GM21717 (cell line): ENCODE results near the gene RACK1.
A peak's percentile ranks its signal among the peaks of the same experiment; 100 is the strongest.

Experiments used
- ATAC-seq: cut with Tn5 transposase; IDR thresholded peaks from one replicate; pipeline ENCODE4 v1.9.1; 2021; ENCODE audit warnings: mild to moderate bottlenecking, moderate library complexity; ENCODE audit not compliant: unreplicated experiment

RACK1 gene

GRCh38 chr5:181234455-181235306 lies 9.0 kb downstream of the RACK1 start:
- ATAC-seq = no peak

DNA sequence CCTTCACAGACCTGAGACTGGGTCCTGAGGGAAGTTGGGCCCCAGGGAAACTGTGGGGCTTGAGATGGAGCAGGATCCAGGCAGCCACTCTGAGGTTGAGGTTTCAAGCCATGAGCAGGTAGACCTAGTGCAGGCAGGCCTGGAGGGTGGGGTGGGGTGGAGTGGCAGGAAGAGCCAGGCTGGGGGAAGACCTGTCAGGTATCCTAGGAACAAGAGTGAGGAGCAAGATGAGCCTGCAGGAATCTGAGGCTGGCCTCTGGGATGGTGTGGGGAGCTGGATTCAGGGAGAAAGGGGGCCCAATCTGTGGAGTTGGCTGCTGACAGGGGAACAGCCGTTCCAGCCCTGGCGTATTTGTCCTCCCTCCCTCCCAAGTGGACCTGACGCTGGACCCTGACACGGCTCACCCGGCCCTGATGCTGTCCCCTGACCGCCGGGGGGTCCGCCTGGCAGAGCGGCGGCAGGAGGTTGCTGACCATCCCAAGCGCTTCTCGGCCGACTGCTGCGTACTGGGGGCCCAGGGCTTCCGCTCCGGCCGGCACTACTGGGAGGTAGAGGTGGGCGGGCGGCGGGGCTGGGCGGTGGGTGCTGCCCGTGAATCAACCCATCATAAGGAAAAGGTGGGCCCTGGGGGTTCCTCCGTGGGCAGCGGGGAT lies 9.8 kb downstream of the RACK1 start:
- no peak for ATAC-seq

- no peak for ATAC-seq
Measured at GRCh38 chr5:181233088-181233800, 10.5 kb downstream of the RACK1 start.

DNA sequence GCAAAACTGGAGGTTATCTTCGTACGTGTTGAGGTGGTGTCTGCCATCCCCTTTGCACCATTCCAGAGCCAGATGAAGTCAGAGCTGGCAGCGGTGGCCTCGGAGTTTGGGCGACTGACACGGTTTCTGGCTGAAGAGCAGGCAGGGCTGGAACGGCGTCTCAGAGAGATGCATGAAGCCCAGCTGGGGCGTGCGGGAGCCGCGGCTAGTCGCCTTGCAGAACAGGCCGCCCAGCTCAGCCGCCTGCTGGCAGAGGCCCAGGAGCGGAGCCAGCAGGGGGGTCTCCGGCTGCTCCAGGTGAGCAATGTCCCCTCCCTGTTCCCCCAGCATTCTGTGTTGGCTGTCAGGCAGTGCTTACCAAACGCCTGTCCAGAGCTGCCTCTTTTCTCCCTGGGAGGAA lies 11.1 kb downstream of the RACK1 start:
- no peak for ATAC-seq

DNA sequence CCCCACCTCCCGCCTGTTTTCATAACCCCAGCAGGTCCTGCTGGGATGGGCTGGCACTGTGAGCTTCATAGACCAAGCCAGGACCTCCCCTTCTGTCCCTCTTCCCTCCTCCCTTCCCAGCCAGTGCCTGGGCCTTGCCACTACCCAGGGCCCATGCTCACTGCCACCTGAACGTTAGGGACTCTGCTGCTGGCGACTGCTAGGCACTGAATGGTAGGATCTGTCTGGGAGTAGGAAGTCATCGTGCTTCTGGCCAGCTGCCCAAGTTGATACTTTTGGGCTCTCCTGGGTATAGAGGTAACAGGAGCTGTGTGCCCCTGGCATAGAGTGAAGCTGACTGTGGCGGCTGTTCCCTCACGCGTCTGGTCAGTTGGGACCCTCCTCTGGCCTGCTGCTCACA lies 12.3 kb downstream of the RACK1 start:
- ATAC-seq = no peak

- ATAC-seq = no peak
Measured at GRCh38 chr5:181230551-181230950, 13.2 kb downstream of the RACK1 start.

- no peak for ATAC-seq
Measured at GRCh38 chr5:181229996-181230395, 13.7 kb downstream of the RACK1 start.

GRCh38 chr5:181224390-181225229 lies 19.1 kb downstream of the RACK1 start:
- no peak for ATAC-seq

DNA sequence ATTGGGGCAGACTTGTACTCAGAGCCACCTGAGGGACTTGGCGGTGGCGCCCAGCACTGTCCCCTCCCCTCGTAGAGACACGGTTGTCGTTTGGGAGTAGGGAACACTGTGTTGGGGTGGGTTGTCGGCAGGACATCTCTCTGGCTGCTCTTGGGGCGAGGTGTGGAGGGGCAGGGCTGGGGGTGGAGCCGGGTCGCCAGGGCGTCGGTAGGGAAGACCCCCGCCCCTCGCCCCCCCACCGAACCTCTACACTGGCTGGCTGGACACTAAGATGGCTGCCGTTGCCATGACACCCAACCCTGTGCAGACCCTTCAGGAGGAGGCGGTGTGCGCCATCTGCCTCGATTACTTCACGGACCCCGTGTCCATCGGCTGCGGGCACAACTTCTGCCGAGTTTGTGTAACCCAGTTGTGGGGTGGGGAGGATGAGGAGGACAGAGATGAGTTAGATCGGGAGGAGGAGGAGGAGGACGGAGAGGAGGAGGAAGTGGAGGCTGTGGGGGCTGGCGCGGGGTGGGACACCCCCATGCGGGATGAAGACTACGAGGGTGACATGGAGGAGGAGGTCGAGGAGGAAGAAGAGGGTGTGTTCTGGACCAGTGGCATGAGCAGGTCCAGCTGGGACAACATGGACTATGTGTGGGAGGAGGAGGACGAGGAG lies 19.8 kb downstream of the RACK1 start:
- peak; percentile 0 for ATAC-seq

- peak; percentile 59 for ATAC-seq
Measured at GRCh38 chr5:181223058-181223728, 20.5 kb downstream of the RACK1 start, which contains the start of gene TRIM41. Gene TRIM41, plus strand, starts transcription at chr5:181223281. Its CDS starts 719 bp downstream, at chr5:181224000.

DNA sequence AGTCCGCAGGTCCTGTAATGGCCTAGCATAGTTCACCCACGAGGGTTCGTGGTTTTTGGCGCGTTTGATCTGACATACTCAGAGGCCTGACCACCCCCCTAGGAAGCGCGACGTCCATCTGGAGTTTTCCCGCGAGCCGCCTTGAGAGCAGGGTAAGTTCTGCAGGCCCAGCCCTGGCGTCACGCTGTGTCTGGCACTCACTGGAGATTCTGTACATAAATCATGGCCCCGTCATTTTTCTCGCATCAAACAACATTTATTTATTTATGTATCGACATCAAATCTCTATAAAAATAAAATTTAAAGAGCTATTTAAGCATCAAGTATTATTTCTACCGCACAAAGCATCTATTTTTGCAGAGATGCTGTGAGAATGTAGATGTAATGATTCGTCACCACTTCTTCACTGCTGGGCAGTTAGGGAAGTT lies 21.1 kb downstream of the RACK1 start:
- peak; percentile 4 for ATAC-seq

DNA sequence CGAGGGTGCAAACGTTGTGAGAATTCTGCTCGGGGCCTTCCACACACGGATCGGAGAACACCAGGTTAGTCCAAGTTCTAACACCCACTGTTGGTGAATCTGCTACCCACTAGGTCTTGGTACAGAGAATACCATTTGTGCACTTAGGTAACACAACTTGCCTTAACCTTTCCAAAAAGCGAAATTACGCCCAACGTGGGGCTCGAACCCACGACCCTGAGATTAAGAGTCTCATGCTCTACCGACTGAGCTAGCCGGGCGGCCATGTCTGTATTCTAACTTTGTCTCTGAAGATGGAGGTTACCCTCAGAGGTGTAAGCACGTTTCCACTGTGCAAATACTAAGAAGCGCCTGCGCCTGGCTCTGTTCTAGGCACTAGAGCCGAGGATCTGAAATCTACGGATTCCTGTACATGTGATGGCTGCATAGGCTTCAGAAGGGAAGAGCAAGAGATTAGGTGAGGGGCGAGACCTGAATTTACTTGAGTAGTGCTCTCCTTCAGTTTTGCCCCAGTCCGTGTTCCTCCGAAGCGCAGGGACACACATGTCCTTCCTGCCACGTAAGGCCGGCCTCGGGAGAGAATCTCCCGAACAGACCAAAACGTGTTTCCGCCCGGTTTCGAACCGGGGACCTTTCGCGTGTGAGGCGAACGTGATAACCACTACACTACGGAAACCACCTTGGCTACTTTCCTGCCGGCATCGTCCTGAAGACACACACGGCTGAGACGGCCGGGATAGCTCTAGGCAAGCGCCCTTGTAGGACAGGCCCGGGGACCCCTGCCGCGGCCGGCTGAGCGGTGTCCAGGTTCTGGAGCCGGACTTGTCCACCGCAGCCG lies 21.7 kb downstream of the RACK1 start:
- ATAC-seq = peak; percentile 31

GRCh38 chr5:181221105-181221791 lies 22.5 kb downstream of the RACK1 start:
- ATAC-seq = no peak

DNA sequence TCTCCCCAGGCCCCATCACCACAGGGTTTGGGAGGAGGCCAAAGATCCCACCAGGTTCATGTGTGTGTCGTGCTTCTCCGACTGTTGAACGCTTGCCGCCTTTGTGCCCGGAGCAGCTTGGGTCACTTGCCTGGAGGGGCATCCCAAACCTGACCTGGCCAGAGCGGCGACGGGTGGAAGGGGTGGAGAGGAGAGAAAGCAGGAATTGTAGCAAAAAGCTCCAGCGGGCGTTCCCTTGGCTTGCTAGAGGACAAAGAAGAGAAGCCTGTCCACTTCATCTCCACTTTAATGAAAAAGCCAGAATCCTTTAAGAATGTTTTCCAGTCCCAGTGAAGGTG lies 23.6 kb downstream of the RACK1 start:
- ATAC-seq = no peak

GRCh38 chr5:181219262-181220177 lies 24.2 kb downstream of the RACK1 start:
- ATAC-seq = no peak

DNA sequence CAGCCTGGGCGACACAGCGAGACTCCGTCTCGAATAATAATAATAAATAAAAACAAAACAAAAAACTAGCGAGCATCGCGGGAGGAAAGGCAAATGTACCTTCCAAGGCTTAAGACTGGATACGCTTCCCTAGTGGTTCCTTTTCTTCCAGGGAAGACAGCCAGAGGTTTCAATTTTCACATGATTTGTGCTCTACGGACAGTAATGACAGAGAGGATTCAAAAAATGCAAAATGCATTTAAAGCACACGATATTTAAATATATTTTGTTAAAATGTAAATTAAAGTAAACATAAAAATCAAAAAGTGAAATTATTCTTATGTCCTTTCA lies 24.9 kb downstream of the RACK1 start:
- no peak for ATAC-seq

- ATAC-seq = no peak
Measured at GRCh38 chr5:181217803-181218062, 26.0 kb downstream of the RACK1 start.
